HG02840 (cell line): ENCODE measurements around the gene PNP.
"Not testable (repeated sequence)": the region's sequence is repeated elsewhere in the genome, so short reads cannot be mapped to it uniquely, and the experiment has no call there.

Experiments used
- ATAC-seq: cut with Tn5 transposase; IDR thresholded peaks from one replicate; pipeline ENCODE4 v1.9.1; 2021; ENCODE audit warnings: mild to moderate bottlenecking, moderate library complexity, moderate number of reproducible peaks; ENCODE audit not compliant: unreplicated experiment, low FRiP score

The PNP gene

GRCh38 chr14:20489093-20489994 is 20.1 kb downstream of the PNP start:
- ATAC-seq: no peak

GRCh38 chr14:20490563-20490962 is 21.4 kb downstream of the PNP start:
- no peak for ATAC-seq

- no peak for ATAC-seq
These were observed 23.3 kb downstream of the PNP start for GRCh38 chr14:20492486-20492885.

GRCh38 chr14:20493634-20494033 is 24.4 kb downstream of the PNP start:
- no peak for ATAC-seq

- ATAC-seq: no peak
These were observed 25.9 kb downstream of the PNP start for GRCh38 chr14:20494935-20495766.

- no peak for ATAC-seq
These were observed 29.4 kb downstream of the PNP start for GRCh38 chr14:20498622-20499021.

GRCh38 chr14:20499108-20499507 is 29.9 kb downstream of the PNP start:
- ATAC-seq: no peak

- ATAC-seq: no peak
These were observed 30.7 kb downstream of the PNP start for GRCh38 chr14:20499881-20500280.

GRCh38 chr14:20501346-20501745 is 32.1 kb downstream of the PNP start:
- ATAC-seq: no peak

- ATAC-seq: no peak
These were observed 34.7 kb downstream of the PNP start for GRCh38 chr14:20503898-20504297.

GRCh38 chr14:20506276-20506675 is 37.1 kb downstream of the PNP start:
- not testable (repeated sequence) for ATAC-seq

- ATAC-seq: not testable (repeated sequence)
These were observed 37.5 kb downstream of the PNP start for GRCh38 chr14:20506752-20507151.

GRCh38 chr14:20507537-20507936 is 38.3 kb downstream of the PNP start:
- ATAC-seq: not testable (repeated sequence)

GRCh38 chr14:20508367-20508766 is 39.2 kb downstream of the PNP start:
- no peak for ATAC-seq

- ATAC-seq: no peak
These were observed 43.1 kb downstream of the PNP start for GRCh38 chr14:20512177-20512905.

GRCh38 chr14:20515846-20516245 is 46.6 kb downstream of the PNP start:
- ATAC-seq: no peak

- no peak for ATAC-seq
These were observed 47.7 kb downstream of the PNP start for GRCh38 chr14:20516921-20517320.

- no peak for ATAC-seq
These were observed 53.1 kb downstream of the PNP start for GRCh38 chr14:20522332-20522731.

- ATAC-seq: no peak
These were observed 54.8 kb downstream of the PNP start for GRCh38 chr14:20524027-20524426.
